Testis (tissue), 2 donors: Measurements from ENCODE around the gene ZNF438.

Experiments
- POLR2A ChIP-seq: fragments of 450-650 bp; IDR thresholded peaks from one replicate; pipeline ENCODE4 v1.6.1; 2017; ENCODE audit warnings: antibody characterized with exemption, mild to moderate bottlenecking, moderate library complexity
- TF ChIP-seq, protein P1 (sequence below), 3 experiments: fragments of 450-650 bp in 2 of 3; fragments of 200-600 bp in 1 of 3; sonication (generic) in 1 of 3; IDR thresholded peaks; one replicate each; pipeline ENCODE4 v1.5.1; 2016 to 2019; ENCODE audit warnings: antibody characterized with exemption in 3 of 3, mild to moderate bottlenecking in 2 of 3, moderate library complexity in 1 of 3

DNA sequence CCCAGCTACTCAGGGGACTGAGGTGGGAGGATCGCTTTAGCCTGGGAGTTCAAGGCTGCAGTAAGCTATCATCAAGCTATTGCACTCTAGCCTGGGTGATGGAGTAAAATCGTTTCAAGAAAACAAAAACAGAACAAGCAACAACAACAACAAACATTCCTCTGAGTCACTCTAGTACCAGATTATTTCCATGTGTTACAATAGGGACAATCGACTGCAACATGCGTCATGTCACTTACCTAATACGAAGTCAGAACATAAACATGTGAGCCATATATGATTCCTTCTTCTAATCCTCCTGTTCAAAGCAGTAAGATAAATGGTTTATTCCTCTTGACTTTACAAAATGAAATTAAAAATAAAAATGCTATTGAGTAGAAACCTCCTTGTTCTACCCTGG is 57.3 kb downstream of the ZNF438 start:
- TF ChIP-seq, protein P1, sequence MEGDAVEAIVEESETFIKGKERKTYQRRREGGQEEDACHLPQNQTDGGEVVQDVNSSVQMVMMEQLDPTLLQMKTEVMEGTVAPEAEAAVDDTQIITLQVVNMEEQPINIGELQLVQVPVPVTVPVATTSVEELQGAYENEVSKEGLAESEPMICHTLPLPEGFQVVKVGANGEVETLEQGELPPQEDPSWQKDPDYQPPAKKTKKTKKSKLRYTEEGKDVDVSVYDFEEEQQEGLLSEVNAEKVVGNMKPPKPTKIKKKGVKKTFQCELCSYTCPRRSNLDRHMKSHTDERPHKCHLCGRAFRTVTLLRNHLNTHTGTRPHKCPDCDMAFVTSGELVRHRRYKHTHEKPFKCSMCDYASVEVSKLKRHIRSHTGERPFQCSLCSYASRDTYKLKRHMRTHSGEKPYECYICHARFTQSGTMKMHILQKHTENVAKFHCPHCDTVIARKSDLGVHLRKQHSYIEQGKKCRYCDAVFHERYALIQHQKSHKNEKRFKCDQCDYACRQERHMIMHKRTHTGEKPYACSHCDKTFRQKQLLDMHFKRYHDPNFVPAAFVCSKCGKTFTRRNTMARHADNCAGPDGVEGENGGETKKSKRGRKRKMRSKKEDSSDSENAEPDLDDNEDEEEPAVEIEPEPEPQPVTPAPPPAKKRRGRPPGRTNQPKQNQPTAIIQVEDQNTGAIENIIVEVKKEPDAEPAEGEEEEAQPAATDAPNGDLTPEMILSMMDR (IDR thresholded peaks at IDR 0.05) = no peak
- TF ChIP-seq POLR2A = no peak
